Measurements from ENCODE around the gene ABCA2.

Gene ABCA2

DNA sequence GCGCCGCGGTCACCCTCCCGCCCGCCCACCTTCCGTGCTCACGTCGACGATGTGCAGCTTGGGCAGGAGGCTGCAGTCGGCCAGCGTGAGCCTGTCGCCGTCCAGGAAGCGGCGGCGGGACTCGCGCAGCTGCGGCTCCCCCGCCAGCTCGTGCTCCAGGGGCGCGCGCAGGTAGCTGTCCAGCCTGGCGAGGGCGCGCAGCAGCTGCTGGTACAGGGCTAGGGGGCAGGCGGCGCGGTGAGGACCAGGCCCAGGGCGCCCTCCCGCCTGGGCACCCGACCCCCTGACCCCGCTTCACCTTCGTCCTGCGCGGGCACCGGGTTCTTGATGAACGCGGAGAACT is 33.2 kb downstream of the ABCA2 start:
- DNase-seq = no peak

DNA sequence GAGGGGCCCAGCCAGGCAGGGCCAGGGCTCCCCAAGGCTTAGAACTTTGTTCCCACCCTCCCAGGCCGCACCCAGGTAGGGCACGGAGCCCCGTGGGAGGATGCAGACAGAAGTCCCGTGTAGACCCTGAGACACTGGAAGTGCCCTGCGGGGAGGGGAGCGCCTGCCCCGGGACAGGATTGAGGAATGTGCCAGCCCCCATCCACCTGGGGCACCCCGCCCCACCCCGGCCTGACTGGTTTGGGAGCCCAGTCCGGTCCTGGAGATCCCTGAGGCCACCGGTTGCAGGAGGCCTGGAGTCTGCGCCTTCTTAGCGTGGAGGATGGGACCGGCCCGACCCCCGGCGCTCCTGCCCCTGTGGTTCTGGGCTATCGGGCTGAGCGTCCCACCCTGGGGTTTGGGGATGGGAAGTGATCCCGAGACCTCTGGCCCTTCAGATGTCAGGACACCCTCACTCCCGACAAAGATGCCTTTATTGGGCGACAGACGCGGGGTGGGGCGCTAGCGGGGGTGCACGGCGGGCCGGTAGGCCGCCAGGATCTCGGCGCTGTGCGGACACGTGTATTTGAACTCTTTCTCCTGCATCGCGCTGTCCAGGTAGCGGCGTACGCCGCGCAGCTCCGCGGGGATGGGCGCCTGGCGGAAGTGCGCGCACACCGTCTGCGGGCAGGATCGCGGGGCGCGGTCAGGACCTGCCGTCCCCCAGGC is 33.7 kb downstream of the ABCA2 start:
- no peak for DNase-seq

DNA sequence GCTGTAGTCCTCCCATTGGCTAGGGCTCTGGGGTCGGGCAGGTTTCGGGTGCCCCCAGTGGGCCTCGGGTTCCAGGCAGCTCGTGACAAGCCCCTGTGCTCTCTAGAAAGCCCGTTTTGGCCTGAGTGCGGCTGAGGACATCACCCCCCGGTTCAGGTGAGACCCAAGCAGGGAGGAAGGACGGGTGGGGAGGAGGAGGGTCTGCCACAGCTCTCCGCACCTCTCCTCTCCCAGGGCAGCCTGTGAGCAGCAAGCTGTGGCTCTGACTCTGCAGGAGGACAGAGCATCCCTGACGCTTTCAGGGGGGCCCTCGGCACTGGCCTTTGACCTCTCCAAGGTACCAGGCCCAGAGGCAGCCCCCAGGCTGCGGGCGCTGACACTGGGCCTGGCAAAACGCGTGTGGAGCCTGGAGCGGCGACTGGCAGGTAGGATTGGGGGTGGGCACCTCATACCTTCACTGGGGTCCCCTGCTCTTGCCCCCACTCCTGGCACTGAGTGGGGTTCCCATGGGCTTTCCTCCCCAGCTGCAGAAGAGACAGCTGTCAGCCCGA is 35.1 kb downstream of the ABCA2 start:
- DNase-seq = no peak

DNA sequence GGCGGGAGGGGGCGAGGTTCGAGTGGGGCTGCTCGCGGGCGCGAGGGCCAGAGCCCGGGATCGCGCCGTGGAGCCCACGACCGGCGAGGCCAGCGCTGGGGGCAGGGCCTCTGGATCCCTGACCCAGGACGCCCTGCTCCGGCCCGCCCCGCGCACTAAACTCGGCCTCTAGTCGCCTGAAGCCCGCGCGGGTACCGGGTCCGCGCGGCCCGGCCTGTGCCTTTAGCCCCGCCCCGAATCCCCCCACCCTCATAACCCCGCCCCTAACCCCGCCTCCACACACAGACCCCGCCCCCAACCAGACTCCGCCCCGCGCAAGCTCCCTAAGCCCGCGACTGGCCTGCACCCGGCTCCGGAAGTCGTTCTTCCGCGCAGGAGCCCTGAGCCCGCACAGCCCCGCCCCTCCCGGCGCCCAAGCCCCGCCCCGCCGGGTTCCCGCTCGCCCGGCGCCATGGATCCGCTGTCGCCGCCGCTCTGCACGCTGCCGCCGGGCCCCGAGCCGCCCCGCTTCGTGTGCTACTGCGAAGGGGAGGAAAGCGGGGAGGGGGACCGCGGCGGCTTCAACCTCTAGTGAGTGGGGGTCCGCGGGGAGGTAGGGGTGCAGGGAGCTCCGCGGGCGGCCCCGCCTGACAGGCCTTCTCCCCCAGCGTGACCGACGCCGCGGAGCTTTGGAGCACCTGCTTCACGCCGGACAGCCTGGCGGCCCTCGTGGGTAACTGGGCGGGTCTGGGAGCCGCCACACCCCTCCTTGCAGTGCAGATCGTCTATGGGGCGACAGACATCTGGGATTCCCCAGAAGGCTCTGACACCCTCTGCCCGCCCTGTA is 35.8 kb downstream of the ABCA2 start, which contains the start of gene PAXX:
PAXX (plus strand) TSS at position 430 of the 826 bp plus-strand sequence; CDS start at position 452, 22 bp downstream.
- DNase-seq = peak; percentile 94

DNA sequence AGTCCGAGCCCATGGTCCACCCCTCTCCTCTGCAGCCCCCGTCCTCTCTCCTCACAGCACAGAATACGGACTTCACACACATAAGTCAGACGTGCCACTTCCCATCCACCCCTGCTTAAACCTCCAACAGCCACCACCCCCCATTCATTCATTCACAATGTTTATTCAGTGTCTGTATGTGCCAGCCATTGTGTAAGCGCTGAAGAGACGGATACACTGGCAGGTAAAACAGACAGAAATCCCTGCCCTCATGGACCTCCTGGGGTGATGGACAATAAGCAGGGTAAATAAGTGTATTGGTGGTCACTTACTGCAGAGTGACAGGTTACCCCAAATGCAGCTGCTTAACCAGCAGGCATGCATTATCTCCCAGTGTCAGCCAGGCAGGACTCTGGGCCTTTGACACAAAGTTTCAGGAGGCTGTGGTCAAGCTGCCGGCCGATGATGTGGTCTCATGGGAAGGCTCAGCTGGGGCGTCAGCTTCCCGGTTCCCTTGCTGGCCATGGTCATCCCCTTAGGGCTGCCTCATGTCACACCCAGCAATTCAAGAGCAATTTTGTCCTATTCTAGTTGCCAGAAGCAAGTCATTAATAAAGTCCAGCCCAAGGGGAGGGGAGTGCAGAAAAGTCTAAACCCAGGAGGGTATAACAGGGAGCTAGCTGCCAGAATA is 37.7 kb downstream of the ABCA2 start:
- DNase-seq = no peak

DNA sequence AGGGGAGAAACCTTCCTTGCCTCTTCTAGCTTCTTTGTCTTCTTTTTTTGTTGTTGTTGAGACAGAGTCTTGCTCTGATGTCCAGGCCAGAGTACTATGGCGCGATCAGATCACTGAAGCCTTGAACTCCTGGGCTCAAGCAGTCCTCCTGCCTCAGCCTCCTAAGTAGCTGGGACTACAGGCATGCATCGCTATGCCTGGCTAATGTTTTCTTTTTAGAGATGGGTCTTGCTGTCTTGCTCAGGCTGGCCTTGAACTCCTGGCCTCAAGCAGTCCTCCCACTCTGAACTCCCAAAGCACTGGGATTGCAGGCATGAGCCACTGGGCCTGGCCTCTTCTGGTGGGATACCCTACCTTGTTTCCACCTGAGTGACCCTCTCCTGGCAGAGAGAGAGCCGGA is 39.2 kb downstream of the ABCA2 start:
- DNase-seq = no peak

DNA sequence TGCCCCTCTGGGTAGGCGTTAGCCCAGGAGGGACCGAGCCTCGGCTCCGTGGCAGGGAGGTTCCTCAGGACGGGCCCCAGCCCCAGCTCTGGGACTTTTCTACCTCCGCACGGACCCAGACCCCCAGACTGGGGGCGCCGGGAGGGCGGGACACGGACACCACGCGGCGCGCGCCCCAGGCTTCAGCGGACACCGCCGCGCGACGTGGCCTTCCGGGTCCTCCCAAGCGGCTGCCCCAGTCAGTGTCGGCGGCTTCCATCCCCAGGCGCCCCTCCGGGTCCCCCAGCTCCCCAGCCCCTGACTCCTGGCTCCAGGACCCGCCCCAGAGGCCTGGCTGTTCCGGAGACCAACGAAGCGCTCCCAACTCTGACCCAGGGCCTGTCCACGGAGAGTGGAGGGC is 42.2 kb downstream of the ABCA2 start:
- no peak for DNase-seq

DNA sequence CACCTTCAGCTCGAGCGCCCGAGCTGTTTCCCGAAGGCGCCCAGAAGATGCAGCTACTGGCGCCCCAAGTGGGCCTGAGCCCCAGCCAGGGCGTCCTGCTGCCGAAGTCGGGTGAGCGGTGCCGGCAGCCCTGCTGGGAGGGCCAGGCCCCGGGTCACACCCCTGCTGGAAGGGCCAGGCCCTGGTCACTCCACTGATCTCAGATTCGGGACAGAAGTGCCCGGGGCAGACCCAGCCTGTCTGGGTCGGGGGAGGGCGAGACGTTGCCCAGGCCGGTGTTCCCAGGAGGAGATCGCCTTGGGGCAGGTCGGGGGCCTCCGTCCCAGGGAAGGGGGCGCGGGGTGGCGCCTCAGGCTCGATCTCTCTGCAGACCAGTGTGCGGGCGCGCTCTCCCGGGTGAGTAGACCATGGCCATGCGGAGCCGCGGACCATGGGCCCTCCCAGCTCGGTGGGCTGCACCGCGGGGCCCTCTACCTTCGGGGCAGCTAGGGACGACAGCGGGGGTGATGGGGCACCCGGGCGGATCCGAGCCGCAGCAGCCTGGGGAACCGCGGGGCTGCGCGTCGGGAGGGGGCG is 42.9 kb downstream of the ABCA2 start:
- DNase-seq = no peak

DNA sequence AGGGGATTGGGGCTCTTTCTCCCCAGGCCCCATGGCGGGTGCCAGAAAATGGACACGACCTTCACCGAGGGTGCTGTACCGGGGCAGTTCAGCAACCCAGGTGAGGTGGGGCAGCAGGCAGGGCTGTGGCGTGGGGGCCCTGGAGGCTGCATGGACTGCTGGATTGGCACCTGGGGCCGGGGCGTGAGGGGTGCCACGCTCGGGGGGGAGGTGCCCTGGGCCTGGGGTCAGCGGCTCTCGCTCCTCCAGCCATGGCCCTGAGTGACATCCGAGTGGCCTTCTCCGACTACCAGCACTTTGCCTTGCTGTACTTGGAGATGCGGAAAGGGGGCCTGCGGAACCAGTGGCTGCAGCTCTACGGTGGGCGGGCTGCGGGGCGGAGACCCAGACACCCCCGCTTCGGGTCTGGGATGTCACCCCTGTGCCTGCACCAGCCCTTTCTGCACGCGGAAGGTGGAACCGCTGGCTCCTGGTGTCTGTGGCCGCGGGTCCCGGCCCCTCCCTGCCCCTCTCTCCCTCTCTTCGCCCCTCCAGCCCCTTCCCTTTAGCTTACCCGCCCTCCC is 43.5 kb downstream of the ABCA2 start:
- no peak for DNase-seq

DNA sequence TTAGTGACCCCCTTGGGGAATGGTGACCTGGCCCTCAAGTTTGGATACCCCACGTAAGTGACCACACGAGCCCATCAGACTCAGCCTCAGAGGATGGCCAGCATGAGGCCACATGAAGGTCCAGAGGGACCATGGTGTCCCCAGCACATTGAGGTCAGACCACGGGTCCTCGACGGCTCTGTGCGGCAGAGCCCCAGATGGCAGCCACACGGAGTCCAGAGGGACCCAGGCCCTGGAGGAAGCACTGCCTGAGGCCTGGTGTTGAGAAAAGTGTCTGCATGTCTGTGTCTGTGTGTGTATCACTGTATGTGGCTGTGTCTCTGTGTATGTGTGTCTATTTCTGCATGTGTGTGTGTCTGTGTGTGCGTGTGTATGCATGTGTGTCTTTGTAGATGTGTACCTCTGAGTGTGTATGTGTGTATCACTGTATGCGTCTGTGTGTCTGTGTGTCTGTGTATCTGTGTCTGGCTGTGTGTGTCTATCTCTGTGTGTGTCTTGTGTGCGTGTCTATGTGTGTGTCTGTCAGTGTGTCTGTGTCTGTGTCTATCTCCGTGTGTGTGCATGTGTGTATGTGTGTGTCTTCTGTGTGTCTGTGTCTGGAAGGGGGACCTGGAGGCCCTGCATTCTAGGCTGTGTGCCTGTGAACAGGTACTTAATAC is 44.3 kb downstream of the ABCA2 start:
- no peak for DNase-seq

DNA sequence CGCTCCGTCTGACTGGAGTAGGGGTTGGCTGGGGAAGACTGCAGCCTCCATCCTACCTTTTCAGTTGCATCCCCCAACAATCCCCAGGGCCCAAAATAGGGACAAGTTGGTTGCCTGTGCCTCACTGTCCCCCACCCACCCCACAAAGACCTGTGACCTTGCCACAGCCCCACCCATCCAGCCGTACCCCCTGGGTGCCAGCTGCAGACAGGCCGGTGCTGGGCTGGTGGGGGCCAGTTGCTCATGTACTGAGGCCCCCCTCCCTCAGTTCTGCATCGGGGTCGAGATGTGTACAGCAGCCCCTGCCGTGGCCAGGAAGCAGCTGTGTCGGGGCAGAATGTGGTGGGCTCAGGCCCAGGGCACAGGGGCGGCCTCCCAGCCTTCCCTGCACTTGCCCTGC is 44.9 kb downstream of the ABCA2 start:
- DNase-seq = no peak

DNA sequence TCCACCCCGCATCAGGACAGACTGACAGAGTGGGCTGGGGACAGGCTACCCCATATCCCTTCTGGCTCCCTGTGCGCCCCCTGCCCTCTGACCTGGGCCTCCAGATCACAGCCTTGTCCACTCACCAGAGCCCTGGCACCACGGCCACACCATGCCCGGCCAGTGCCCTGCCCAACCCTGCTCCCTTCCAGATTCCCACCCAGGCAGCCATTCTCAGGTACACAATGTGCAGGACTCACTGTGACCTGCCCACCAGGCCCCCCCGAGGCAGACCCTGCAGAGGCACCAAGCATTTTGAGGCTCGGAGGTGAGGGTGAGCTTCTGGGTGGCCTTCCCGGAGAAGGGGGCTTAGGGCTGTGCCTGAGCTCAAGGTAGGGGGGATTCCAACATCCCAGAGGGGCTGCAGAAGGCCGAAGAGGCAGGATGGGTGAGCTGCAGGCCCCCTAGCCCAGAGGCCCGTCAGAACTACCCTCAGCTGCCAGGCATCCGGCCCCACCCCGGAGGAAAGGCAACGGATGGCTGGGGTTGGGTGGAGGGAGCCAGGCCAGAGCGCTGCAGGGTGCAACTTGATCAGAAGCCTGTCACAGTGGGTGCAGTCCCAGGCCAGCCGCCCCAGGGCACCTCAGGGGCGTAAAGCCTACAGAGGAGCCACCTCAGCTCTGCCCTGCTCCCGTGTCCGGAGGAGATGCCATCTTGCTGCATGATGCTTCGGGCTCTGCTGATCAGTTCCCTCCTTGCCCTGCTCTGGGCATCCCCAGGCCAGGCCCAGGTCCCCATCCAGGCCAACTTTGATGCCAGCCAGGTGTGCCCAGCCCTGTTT is 45.6 kb downstream of the ABCA2 start, which contains the start of gene LCNL1:
LCNL1 (plus strand) TSS at position 762 of the 820 bp plus-strand sequence. CDS start 594 bp downstream, outside the sequence.
- DNase-seq = no peak

DNA sequence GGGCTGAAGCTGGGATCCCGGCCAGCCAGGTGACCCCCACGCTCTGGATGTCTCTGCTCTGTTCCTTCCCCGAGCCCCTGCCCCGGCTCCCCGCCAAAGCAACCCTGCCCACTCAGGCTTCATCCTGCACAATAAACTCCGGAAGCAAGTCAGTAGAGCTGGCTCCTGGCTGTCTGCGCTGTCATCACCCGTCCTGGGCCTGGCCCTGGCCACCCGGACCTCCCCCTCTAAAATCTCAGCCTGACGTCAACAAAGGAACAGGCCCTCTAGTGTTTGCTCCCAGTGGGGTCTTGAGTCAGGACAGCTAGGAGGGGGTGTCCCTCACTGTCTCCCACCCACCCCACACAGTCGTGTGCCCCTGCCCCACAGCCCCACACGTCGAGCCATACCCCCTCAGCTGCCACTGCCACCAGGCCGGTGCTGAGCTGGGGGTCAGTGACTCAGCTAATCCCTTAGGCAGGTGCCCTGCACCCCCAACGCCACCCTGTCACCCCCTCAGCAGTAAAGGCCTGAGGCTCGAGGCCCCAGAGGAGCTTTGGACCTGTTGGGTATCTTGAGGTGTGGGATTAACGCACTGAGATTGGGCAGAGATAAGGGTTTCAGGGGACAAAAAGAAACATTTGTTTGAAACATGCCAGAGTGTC is 46.3 kb downstream of the ABCA2 start:
- no peak for DNase-seq

DNA sequence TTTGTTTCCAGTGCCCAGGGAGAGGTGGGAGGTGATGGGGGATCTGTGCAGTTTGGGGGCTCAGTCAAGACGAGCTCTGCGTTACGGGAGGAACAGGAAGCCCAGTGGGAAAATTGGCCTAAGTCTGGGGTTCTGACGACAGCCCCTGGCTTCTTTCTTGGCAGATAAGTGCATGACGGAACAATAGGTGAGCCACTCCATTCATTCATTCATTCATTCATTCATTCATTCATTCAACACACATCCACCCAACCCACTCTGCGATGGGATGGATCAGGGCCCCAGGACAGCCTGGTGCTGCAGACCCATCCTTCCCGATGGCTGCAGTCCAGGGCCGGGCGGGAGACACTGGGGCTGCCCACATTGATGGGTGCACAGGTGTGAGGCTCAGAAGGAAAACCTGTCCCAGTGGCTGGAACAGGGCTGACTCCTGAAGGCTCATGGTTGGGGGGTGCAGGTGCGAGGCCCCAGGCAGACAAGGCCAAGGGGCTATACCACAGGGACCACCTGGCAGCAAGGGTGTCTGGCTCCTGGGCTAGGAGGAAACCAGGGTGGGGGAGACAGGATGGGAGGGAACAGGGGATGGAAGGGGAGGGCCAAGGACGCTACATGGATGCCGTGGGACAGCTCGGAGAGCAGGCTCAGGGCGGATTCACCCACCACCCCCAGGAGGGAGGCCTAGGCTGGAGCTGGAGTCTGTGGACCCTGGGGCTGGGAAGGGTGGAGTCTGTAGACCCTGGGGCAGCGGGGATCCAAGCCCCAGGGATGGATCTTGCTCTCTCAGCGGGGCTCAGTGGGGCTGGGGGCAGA is 47.2 kb downstream of the ABCA2 start:
- DNase-seq = no peak

DNA sequence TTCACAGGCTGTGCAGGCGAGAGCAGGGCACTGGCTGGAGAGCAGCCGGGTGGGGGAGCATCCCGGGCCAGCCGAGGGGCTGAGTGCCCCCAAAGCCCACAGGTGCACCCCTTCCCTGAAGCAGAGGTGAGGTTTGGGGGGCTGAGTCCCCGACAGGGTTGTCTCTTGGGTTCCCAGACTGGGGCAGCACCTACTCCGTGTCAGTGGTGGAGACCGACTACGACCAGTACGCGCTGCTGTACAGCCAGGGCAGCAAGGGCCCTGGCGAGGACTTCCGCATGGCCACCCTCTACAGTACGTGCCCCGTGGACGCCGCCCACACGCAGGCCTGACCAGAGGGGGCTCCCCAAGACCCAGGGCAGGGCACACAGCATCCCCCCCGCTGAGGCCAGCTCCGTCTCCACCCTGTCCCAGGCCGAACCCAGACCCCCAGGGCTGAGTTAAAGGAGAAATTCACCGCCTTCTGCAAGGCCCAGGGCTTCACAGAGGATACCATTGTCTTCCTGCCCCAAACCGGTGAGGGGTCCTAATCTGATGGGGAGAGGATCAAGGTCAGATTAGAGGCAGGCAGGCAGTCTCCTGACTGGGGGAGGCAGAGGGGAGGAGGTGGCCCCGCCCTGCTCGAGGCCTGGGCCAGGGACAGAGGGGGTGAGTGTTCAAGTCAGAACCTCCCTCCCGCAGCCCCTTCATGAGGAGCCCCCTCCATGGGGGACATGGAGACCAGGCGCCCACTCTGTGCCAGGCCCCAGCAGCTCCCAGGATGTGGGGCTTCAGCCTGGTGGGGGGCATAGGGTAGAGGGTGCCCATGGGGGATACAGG is 48.1 kb downstream of the ABCA2 start:
- DNase-seq = peak; percentile 27

DNA sequence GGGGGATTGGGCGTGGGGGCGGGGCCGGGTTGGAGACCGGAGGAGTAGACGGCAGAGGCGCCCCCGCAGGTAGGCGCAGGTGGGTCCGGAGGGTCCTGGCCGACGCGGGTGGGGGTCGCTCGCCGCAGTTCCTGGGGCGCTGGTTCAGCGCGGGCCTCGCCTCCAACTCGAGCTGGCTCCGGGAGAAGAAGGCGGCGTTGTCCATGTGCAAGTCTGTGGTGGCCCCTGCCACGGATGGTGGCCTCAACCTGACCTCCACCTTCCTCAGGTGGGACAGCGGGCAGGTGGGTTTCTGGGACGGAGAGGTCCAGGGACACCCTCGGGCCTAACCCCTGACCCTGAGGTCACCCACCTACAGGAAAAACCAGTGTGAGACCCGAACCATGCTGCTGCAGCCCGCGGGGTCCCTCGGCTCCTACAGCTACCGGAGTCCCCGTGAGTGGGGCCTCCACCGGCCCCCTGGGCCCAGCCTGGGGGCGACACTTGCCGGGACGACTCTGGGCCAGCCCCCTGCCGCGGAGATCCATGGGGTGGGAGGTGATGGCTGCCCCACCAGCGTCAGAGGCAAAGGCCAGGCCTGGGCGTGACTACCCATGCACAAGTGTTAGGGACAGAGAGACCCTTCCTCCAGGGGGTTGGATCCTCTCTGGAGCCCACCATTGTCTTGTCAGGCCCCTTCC is 49.0 kb downstream of the ABCA2 start:
- DNase-seq = no peak

DNA sequence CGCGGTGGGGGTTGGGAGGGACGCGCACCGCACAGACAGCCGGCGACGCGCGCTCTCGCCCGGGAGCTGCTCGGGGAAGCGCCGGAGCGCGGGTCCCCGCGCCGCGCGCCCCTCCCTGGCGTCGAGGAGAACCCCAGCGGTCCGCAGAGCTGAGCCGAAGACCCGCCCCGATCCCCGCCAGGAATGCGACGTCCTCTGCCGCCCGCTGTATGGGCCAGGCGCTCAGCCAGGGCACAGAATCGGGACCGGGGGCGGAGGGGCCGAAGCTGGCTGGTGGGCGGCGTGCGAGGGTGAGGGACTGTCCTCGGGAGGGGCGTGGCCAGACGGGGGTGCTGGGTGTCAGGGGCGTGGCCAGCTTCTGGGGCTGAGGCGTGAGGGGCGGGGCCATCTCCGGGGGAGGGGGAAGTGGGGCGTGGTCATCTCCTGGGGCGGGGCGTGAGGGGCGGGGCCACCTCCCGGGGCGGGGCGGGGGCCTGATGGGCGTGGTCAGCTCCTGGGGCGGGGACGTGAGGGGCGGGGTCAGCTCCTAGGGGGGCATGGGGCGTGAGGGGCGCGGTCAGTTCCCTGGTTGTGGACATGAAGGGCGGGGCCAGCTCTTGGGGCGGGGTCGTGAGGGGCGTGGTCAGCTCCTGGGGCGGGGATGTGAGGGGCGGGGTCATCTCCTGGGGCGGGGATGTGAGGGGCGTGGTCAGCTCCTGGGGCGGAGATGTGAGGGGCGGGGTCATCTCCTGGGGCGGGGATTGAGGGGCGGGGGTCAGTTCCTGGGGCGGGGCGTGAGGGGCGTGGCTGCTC is 49.8 kb downstream of the ABCA2 start:
- peak; percentile 88 for DNase-seq

Measured in NCI-H82 (cell line).